NT2/D1 (cell line): ENCODE results near the gene UNC45A.

Experiments used
- SUZ12 ChIP-seq: IDR thresholded peaks from 2 replicates; pipeline ENCODE4 v1.6.1; 2011; ENCODE audit not compliant: insufficient read length, insufficient read depth; ENCODE audit errors: extremely low read depth
- YY1 ChIP-seq: IDR thresholded peaks from 2 replicates; pipeline ENCODE4 v1.6.1; 2011; ENCODE audit not compliant: insufficient read length, insufficient read depth
- ZNF274 ChIP-seq: IDR thresholded peaks from 2 replicates; pipeline ENCODE4 v1.6.1; 2011; ENCODE audit warnings: mild to moderate bottlenecking, low read depth, low read length

DNA sequence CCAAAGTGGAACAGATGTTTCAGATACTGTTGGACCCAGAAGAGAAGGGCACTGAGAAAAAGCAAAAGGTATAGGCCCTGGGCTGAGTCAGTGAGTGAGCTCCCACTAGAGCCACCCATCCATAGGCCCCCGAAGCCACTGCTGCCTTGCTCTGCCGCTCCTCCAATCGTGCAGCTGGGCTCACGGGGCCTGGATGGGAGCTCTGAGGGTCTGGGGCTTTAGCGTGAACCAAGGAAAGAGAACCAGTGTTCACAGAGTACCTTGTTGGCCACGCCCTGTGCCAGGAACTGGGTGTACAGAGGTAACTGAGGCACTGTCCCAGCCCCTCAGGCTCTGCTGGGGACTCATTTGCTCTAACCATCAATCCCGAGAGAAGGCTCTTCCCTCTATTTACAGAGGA lies 4.7 kb downstream of the UNC45A start:
- TF ChIP-seq YY1 (no peak), SUZ12 (no peak), ZNF274 (no peak)
